ENCODE results near the gene CAPZA2.

CAPZA2 gene

GRCh38 chr7:116942504-116942903 lies 80.1 kb downstream of the CAPZA2 start:
- Histone ChIP-seq H3K9me3 (ENCODE audit: control insufficient read depth, low read length) (no peaks in the 10 kb centered on the region), H3K36me3 (ENCODE audit: control insufficient read depth, insufficient read depth, low read length, severe bottlenecking) (no peaks in the 10 kb centered on the region), H3K27me3 (replicated peaks; ENCODE audit: control insufficient read depth, insufficient read depth, low read length) (no peaks in the 10 kb centered on the region), H3K9ac (ENCODE audit: low read length) (no peak overlapping the region), H3K4me1 (ENCODE audit: control insufficient read depth, insufficient read depth, low read length) (no peaks in the 10 kb centered on the region), H3K4me3 (ENCODE audit: low read length) (no peak overlapping the region)
- DNase-seq (ENCODE audit: low read depth): no peak

GRCh38 chr7:116948934-116949333 lies 86.5 kb downstream of the CAPZA2 start:
- Histone ChIP-seq H3K36me3 (ENCODE audit: control insufficient read depth, insufficient read depth, low read length, severe bottlenecking) (no peaks in the 10 kb centered on the region), H3K9ac (ENCODE audit: low read length) (no peak overlapping the region), H3K4me1 (ENCODE audit: control insufficient read depth, insufficient read depth, low read length) (peaks cover 7% of the 10 kb centered on the region), H3K9me3 (ENCODE audit: control insufficient read depth, low read length) (no peaks in the 10 kb centered on the region), H3K27me3 (replicated peaks; ENCODE audit: control insufficient read depth, insufficient read depth, low read length) (no peaks in the 10 kb centered on the region), H3K4me3 (ENCODE audit: low read length) (no peak overlapping the region)
- DNase-seq (ENCODE audit: low read depth): no peak

GRCh38 chr7:116949941-116950801 lies 87.8 kb downstream of the CAPZA2 start:
- H3K9me3 ChIP-seq (ENCODE audit: control insufficient read depth, low read length): no peaks in the 10 kb centered on the region
- H3K27me3 ChIP-seq (replicated peaks; ENCODE audit: control insufficient read depth, insufficient read depth, low read length): no peaks in the 10 kb centered on the region
- H3K36me3 ChIP-seq (ENCODE audit: control insufficient read depth, insufficient read depth, low read length, severe bottlenecking): no peaks in the 10 kb centered on the region
- DNase-seq (ENCODE audit: low read depth): no peak
- H3K4me3 ChIP-seq (ENCODE audit: low read length): no peak overlapping the region
- no peak overlapping the region for H3K9ac ChIP-seq (ENCODE audit: low read length)
- peaks cover 14% of the 10 kb centered on the region for H3K4me1 ChIP-seq (ENCODE audit: control insufficient read depth, insufficient read depth, low read length)

GRCh38 chr7:116950889-116951351 lies 88.5 kb downstream of the CAPZA2 start:
- H3K9ac ChIP-seq (ENCODE audit: low read length): no peak overlapping the region
- peaks cover 21% of the 10 kb centered on the region for H3K4me1 ChIP-seq (ENCODE audit: control insufficient read depth, insufficient read depth, low read length)
- no peaks in the 10 kb centered on the region for H3K27me3 ChIP-seq (replicated peaks; ENCODE audit: control insufficient read depth, insufficient read depth, low read length)
- no peaks in the 10 kb centered on the region for H3K36me3 ChIP-seq (ENCODE audit: control insufficient read depth, insufficient read depth, low read length, severe bottlenecking)
- H3K9me3 ChIP-seq (ENCODE audit: control insufficient read depth, low read length): no peaks in the 10 kb centered on the region
- no peak overlapping the region for H3K4me3 ChIP-seq (ENCODE audit: low read length)
- DNase-seq (ENCODE audit: low read depth): no peak

- peak overlapping the region; percentile 84 for H3K4me3 ChIP-seq (ENCODE audit: low read length)
- H3K36me3 ChIP-seq (ENCODE audit: control insufficient read depth, insufficient read depth, low read length, severe bottlenecking): no peaks in the 10 kb centered on the region
- H3K9ac ChIP-seq (ENCODE audit: low read length): peak overlapping the region; percentile 30
Observed at GRCh38 chr7:116951366-116952292, 89.2 kb downstream of the CAPZA2 start.

GRCh38 chr7:116952635-116953371 lies 90.4 kb downstream of the CAPZA2 start:
- peak overlapping the region; percentile 96 for H3K9ac ChIP-seq (ENCODE audit: low read length)
- no peaks in the 10 kb centered on the region for H3K36me3 ChIP-seq (ENCODE audit: control insufficient read depth, insufficient read depth, low read length, severe bottlenecking)
- no peak for DNase-seq (ENCODE audit: low read depth)
- no peaks in the 10 kb centered on the region for H3K27me3 ChIP-seq (replicated peaks; ENCODE audit: control insufficient read depth, insufficient read depth, low read length)
- H3K4me1 ChIP-seq (ENCODE audit: control insufficient read depth, insufficient read depth, low read length): peaks cover 27% of the 10 kb centered on the region
- H3K4me3 ChIP-seq (ENCODE audit: low read length): peak overlapping the region; percentile 84
- no peaks in the 10 kb centered on the region for H3K9me3 ChIP-seq (ENCODE audit: control insufficient read depth, low read length)

More at GRCh38 chr7:116951366-116952292, 89.2 kb downstream of the CAPZA2 start:
- Histone ChIP-seq H3K9me3 (ENCODE audit: control insufficient read depth, low read length) (no peaks in the 10 kb centered on the region), H3K4me1 (ENCODE audit: control insufficient read depth, insufficient read depth, low read length) (peaks cover 27% of the 10 kb centered on the region), H3K27me3 (replicated peaks; ENCODE audit: control insufficient read depth, insufficient read depth, low read length) (no peaks in the 10 kb centered on the region)
- no peak for DNase-seq (ENCODE audit: low read depth)

- DNase-seq (ENCODE audit: low read depth): peak; percentile 90
- Histone ChIP-seq H3K27me3 (replicated peaks; ENCODE audit: control insufficient read depth, insufficient read depth, low read length) (no peaks in the 10 kb centered on the region), H3K4me1 (ENCODE audit: control insufficient read depth, insufficient read depth, low read length) (peaks cover 27% of the 10 kb centered on the region), H3K9ac (ENCODE audit: low read length) (peak within 1 kb of the TSS; percentile 96), H3K4me3 (ENCODE audit: low read length) (peak within 1 kb of the TSS; percentile 84), H3K9me3 (ENCODE audit: control insufficient read depth, low read length) (no peaks in the 10 kb centered on the region), H3K36me3 (ENCODE audit: control insufficient read depth, insufficient read depth, low read length, severe bottlenecking) (no peaks in the 10 kb centered on the region)
Observed at GRCh38 chr7:116953372-116953905, 91.1 kb downstream of the CAPZA2 start, which contains the start of gene ST7. Gene ST7, plus strand, starts transcription at chr7:116953501. Its CDS starts 40 bp downstream, at chr7:116953541.

GRCh38 chr7:116953906-116954838 lies 91.8 kb downstream of the CAPZA2 start:
- no peaks in the 10 kb centered on the region for H3K9me3 ChIP-seq (ENCODE audit: control insufficient read depth, low read length)
- no peaks in the 10 kb centered on the region for H3K36me3 ChIP-seq (ENCODE audit: control insufficient read depth, insufficient read depth, low read length, severe bottlenecking)
- H3K27me3 ChIP-seq (replicated peaks; ENCODE audit: control insufficient read depth, insufficient read depth, low read length): no peaks in the 10 kb centered on the region
- peak overlapping the region; percentile 96 for H3K9ac ChIP-seq (ENCODE audit: low read length)
- DNase-seq (ENCODE audit: low read depth): peak; percentile 85
- peak overlapping the region; percentile 84 for H3K4me3 ChIP-seq (ENCODE audit: low read length)
- peaks cover 27% of the 10 kb centered on the region for H3K4me1 ChIP-seq (ENCODE audit: control insufficient read depth, insufficient read depth, low read length)

- Histone ChIP-seq H3K9me3 (ENCODE audit: control insufficient read depth, low read length) (no peaks in the 10 kb centered on the region), H3K4me3 (ENCODE audit: low read length) (peak overlapping the region; percentile 84), H3K36me3 (ENCODE audit: control insufficient read depth, insufficient read depth, low read length, severe bottlenecking) (no peaks in the 10 kb centered on the region), H3K4me1 (ENCODE audit: control insufficient read depth, insufficient read depth, low read length) (peaks cover 27% of the 10 kb centered on the region), H3K27me3 (replicated peaks; ENCODE audit: control insufficient read depth, insufficient read depth, low read length) (no peaks in the 10 kb centered on the region), H3K9ac (ENCODE audit: low read length) (peak overlapping the region; percentile 96)
- DNase-seq (ENCODE audit: low read depth): no peak
Observed at GRCh38 chr7:116955340-116955739, 93.0 kb downstream of the CAPZA2 start.

Measured in adipocyte (in vitro differentiated cells).